ENCODE results near the gene UTS2. TPM values are rescaled to one million over a fixed set of nuclear protein-coding genes. Genes with fewer than 3 reads are reported as not detected.

The UTS2 gene
- total RNA-seq, 3 donors from 2014 or later, result 1.6 TPM; not detected in 2

GRCh38 chr1:7857000-7857399 lies 4.1 kb upstream of the UTS2 start:
- H3K4me1 ChIP-seq, result no peaks in the 10 kb centered on the region
- DNase-seq (ENCODE audit: low spot score in 2 of 2), result no peak
- no peak overlapping the region for H3K27ac ChIP-seq
- TF ChIP-seq CTCF (IDR thresholded peaks at IDR 0.05) (no peak), POLR2AphosphoS5 (IDR thresholded peaks at IDR 0.05) (no peak), POLR2A (IDR thresholded peaks at IDR 0.05) (no peak)
- no peak overlapping the region for H3K4me3 ChIP-seq
- H3K9me3 ChIP-seq, result no peaks in the 10 kb centered on the region
- no peaks in the 10 kb centered on the region for H3K27me3 ChIP-seq
- H3K36me3 ChIP-seq, result no peaks in the 10 kb centered on the region
- intact Hi-C loops (cut with DNase I; ENCODE audit: low total_unique reads), result no loop called here

GRCh38 chr1:7856345-7856744 lies 3.5 kb upstream of the UTS2 start:
- no peak for TF ChIP-seq POLR2A (IDR thresholded peaks at IDR 0.05)
- TF ChIP-seq POLR2AphosphoS5 (IDR thresholded peaks at IDR 0.05), result no peak
- no peak for TF ChIP-seq CTCF (IDR thresholded peaks at IDR 0.05)
- Histone ChIP-seq H3K27me3 (no peaks in the 10 kb centered on the region), H3K27ac (no peak overlapping the region), H3K36me3 (no peaks in the 10 kb centered on the region), H3K4me3 (no peak overlapping the region), H3K4me1 (no peaks in the 10 kb centered on the region), H3K9me3 (no peaks in the 10 kb centered on the region)
- no peak for DNase-seq (ENCODE audit: low spot score in 2 of 2)
- intact Hi-C loops (cut with DNase I; ENCODE audit: low total_unique reads), result no loop called here

GRCh38 chr1:7853684-7854026 lies 790 bp upstream of the UTS2 start:
- no peaks in the 10 kb centered on the region for H3K27me3 ChIP-seq
- H3K36me3 ChIP-seq, result no peaks in the 10 kb centered on the region
- DNase-seq (ENCODE audit: low spot score in 2 of 2), result no peak
- H3K4me3 ChIP-seq, result no peak overlapping the region
- TF ChIP-seq POLR2AphosphoS5 (IDR thresholded peaks at IDR 0.05) (no peak), CTCF (IDR thresholded peaks at IDR 0.05) (no peak), POLR2A (IDR thresholded peaks at IDR 0.05) (no peak)
- H3K27ac ChIP-seq, result no peak overlapping the region
- intact Hi-C loops (cut with DNase I; ENCODE audit: low total_unique reads), result no loop called here
- no peaks in the 10 kb centered on the region for H3K9me3 ChIP-seq
- H3K4me1 ChIP-seq, result no peaks in the 10 kb centered on the region

GRCh38 chr1:7850786-7851185 lies 2.1 kb downstream of the UTS2 start:
- H3K4me3 ChIP-seq, result no peak overlapping the region
- no peaks in the 10 kb centered on the region for H3K4me1 ChIP-seq
- intact Hi-C loops (cut with DNase I; ENCODE audit: low total_unique reads), result no loop called here
- TF ChIP-seq CTCF (IDR thresholded peaks at IDR 0.05), result no peak
- TF ChIP-seq POLR2A (IDR thresholded peaks at IDR 0.05), result no peak
- TF ChIP-seq POLR2AphosphoS5 (IDR thresholded peaks at IDR 0.05), result no peak
- DNase-seq (ENCODE audit: low spot score in 2 of 2), result no peak
- H3K36me3 ChIP-seq, result no peaks in the 10 kb centered on the region
- H3K27ac ChIP-seq, result no peak overlapping the region
- H3K9me3 ChIP-seq, result no peaks in the 10 kb centered on the region
- no peaks in the 10 kb centered on the region for H3K27me3 ChIP-seq

- no peak overlapping the region for H3K27ac ChIP-seq
- no peaks in the 10 kb centered on the region for H3K27me3 ChIP-seq
- H3K4me1 ChIP-seq, result no peaks in the 10 kb centered on the region
- DNase-seq (ENCODE audit: low spot score in 2 of 2), result no peak
- no peaks in the 10 kb centered on the region for H3K9me3 ChIP-seq
- intact Hi-C loops (cut with DNase I; ENCODE audit: low total_unique reads), result no loop called here
- no peak overlapping the region for H3K4me3 ChIP-seq
- TF ChIP-seq POLR2AphosphoS5 (IDR thresholded peaks at IDR 0.05) (no peak), CTCF (IDR thresholded peaks at IDR 0.05) (no peak), POLR2A (IDR thresholded peaks at IDR 0.05) (no peak)
- H3K36me3 ChIP-seq, result peaks cover 6% of the 10 kb centered on the region
These were observed 5.3 kb downstream of the UTS2 start for GRCh38 chr1:7847599-7847998.
